ENCODE measurements around the gene RAB40C. TPM values are rescaled to one million over a fixed set of nuclear protein-coding genes. Genes with fewer than 3 reads are reported as not detected.
A peak's percentile ranks its signal among the peaks of the same experiment; 100 is the strongest.

Gene RAB40C
- total and polyA plus RNA-seq, 10 of the 15 experiments (the other 5 are each of a cell fraction or from before 2014, with no cell fraction given), result 0.06 to 12.8 (median 4.6) TPM

- TF ChIP-seq, protein P1, sequence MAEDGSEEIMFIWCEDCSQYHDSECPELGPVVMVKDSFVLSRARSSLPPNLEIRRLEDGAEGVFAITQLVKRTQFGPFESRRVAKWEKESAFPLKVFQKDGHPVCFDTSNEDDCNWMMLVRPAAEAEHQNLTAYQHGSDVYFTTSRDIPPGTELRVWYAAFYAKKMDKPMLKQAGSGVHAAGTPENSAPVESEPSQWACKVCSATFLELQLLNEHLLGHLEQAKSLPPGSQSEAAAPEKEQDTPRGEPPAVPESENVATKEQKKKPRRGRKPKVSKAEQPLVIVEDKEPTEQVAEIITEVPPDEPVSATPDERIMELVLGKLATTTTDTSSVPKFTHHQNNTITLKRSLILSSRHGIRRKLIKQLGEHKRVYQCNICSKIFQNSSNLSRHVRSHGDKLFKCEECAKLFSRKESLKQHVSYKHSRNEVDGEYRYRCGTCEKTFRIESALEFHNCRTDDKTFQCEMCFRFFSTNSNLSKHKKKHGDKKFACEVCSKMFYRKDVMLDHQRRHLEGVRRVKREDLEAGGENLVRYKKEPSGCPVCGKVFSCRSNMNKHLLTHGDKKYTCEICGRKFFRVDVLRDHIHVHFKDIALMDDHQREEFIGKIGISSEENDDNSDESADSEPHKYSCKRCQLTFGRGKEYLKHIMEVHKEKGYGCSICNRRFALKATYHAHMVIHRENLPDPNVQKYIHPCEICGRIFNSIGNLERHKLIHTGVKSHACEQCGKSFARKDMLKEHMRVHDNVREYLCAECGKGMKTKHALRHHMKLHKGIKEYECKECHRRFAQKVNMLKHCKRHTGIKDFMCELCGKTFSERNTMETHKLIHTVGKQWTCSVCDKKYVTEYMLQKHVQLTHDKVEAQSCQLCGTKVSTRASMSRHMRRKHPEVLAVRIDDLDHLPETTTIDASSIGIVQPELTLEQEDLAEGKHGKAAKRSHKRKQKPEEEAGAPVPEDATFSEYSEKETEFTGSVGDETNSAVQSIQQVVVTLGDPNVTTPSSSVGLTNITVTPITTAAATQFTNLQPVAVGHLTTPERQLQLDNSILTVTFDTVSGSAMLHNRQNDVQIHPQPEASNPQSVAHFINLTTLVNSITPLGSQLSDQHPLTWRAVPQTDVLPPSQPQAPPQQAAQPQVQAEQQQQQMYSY (CRISPR knock-in tag; IDR thresholded peaks at IDR 0.05), result no peak
- TF ChIP-seq BCL11A (IDR thresholded peaks at IDR 0.05; ENCODE audit: low read depth, low read length) (no peak), RFX5 (IDR thresholded peaks at IDR 0.05; ENCODE audit: low read depth, low read length) (no peak)
Measured at GRCh38 chr16:598823-599739, 9.2 kb downstream of the RAB40C start (continued).

- FAIRE-seq, result no peak
- no peaks in the 10 kb centered on the region for H3K79me2 ChIP-seq (ENCODE audit: control insufficient read depth, insufficient read depth, low read length)
- no TSS peak for BruUV-seq (replicated peaks)
- H3K4me2 ChIP-seq (ENCODE audit: control insufficient read depth, insufficient read depth), result no peak overlapping the region
- no peaks in the 10 kb centered on the region for H3K27me3 ChIP-seq (replicated peaks in 1 of 2; ENCODE audit: control insufficient read depth in 2 of 2, insufficient read depth in 2 of 2, low read length in 1 of 2)
- no peak overlapping the region for H2AFZ ChIP-seq (ENCODE audit: control insufficient read depth, low read depth, low read length)
- H3K9ac ChIP-seq (ENCODE audit: control insufficient read depth, insufficient read depth, low read length), result no peak overlapping the region
- peak; percentile 58 for ATAC-seq
- H3K4me1 ChIP-seq (ENCODE audit: control insufficient read depth, insufficient read depth, low read length), result no peaks in the 10 kb centered on the region; the same call in 1 of the 2 replicates
- in situ Hi-C loops (cut with MboI), result no loop called here
- peak; percentile 13; the same call in 1 of the 2 replicates for TF ChIP-seq SMC3 (IDR thresholded peaks at IDR 0.05; ENCODE audit: borderline replicate concordance, low read length)
- no peak for TF ChIP-seq NBN (IDR thresholded peaks at IDR 0.05)
- no peak for TF ChIP-seq HCFC1 (IDR thresholded peaks at IDR 0.05; ENCODE audit: low read length)
- TF ChIP-seq ETV6 (conservative IDR thresholded peaks at IDR 0.05 in 1 of 2, IDR thresholded peaks at IDR 0.05 in 1 of 2; ENCODE audit: borderline replicate concordance in 1 of 2, low read depth in 1 of 2), result no peak
- peak; percentile 13 to 28 (median 22); a peak in 3 of 6 replicates for TF ChIP-seq CTCF (IDR thresholded peaks at IDR 0.05 in 2 of 3, conservative IDR thresholded peaks at IDR 0.05 in 1 of 3; ENCODE audit: control insufficient read depth in 2 of 3, extremely low read depth in 1 of 3, insufficient read depth in 1 of 3, low read depth in 3 of 3, low read length in 3 of 3)
- 0 out of 2 replicates have a peak, but pooled peaks have one; percentile 5 for TF ChIP-seq RAD21 (IDR thresholded peaks at IDR 0.05; ENCODE audit: insufficient read depth, low read depth, low read length)
- no peak overlapping the region for H3K27ac ChIP-seq (ENCODE audit: control insufficient read depth, insufficient read depth)
- CTCF ChIA-PET, result interaction anchor here (0.6 to 2.0 kb wide), 4 partner anchors 9 to 166 kb away, joined by 3 to 5 read pairs (median 4); partner anchors contain the start of gene NHLRC4
- RAD21 ChIA-PET (ENCODE audit: unreplicated experiment), result interaction anchor here (1.4 kb wide), 1 partner anchor 74 kb away, joined by 3 read pairs; the partner anchor contains the start of gene CAPN15
- no peak overlapping the region for H3K4me3 ChIP-seq
- H4K20me1 ChIP-seq (ENCODE audit: control insufficient read depth, insufficient read depth), result no peaks in the 10 kb centered on the region
- intact Hi-C loops (cut with micrococcal nuclease; ENCODE audit: unreplicated experiment), result no loop called here
- POLR2A ChIA-PET, result no interaction called here
- WGBS (ENCODE audit: insufficient coverage, insufficient replicate concordance, low lambda C conversion rate, missing lambda C conversion rate), result 42% methylated on average over 7 of the region's 7 CpGs
- no peaks in the 10 kb centered on the region; the same call in 2 of the 3 replicates for H3K9me3 ChIP-seq (replicated peaks; ENCODE audit: control insufficient read depth, insufficient read depth, low read length)
- H3K36me3 ChIP-seq (ENCODE audit: control insufficient read depth in 2 of 2, insufficient read depth in 2 of 2, low read length in 1 of 2), result peaks cover 0 to 4% of the 10 kb centered on the region in 2 experiments; a peak in 2 of 4 replicates
- SMC1A ChIA-PET (ENCODE audit: uncharacterized antibody, unreplicated experiment), result interaction anchor here (1.1 kb wide), 1 partner anchor 75 kb away, joined by 3 read pairs; no protein-coding TSS in a partner anchor
- no peak for DNase-seq (ENCODE audit: low read depth, low spot score)
Measured at GRCh38 chr16:600781-601180, 10.9 kb downstream of the RAB40C start.
